Astrocyte (in vitro differentiated cells and primary cell): Measurements from ENCODE around the gene NAV2. TPM values are rescaled to one million over a fixed set of nuclear protein-coding genes. Genes with fewer than 3 reads are reported as not detected.

Experiments used
- DNase-seq: peaks from one replicate; pipeline ENCODE4 v3.0.0-alpha.2; 2010; ENCODE audit warnings: low read depth
- FAIRE-seq: peaks from 2 replicates; lab custom pipeline; 2011; peaks lifted over from hg19 to GRCh38; lab: Jason Lieb, UNC
- H2AFZ ChIP-seq: 2 replicates; pipeline ENCODE4 v1.6.0; 2012; ENCODE audit warnings: low read depth, low read length, inconsistent platforms
- H3K27ac ChIP-seq: 2 replicates; pipeline ENCODE4 v1.5.1; 2011; ENCODE audit warnings: low read depth, low read length, inconsistent platforms
- H3K27me3 ChIP-seq: 2 replicates; pipeline ENCODE4 v1.6.0; 2011; ENCODE audit warnings: low read length, inconsistent platforms; ENCODE audit not compliant: insufficient read depth
- H3K36me3 ChIP-seq: 2 replicates; pipeline ENCODE4 v1.5.1; 2011; ENCODE audit warnings: low read length, inconsistent platforms; ENCODE audit not compliant: insufficient read depth
- H3K4me1 ChIP-seq: 2 replicates; pipeline ENCODE4 v1.5.1; 2011; ENCODE audit warnings: low read length, inconsistent platforms; ENCODE audit not compliant: insufficient read depth
- H3K4me2 ChIP-seq: 2 replicates; pipeline ENCODE4 v1.6.0; 2012; ENCODE audit warnings: low read length, inconsistent platforms
- H3K4me3 ChIP-seq: 2 replicates; pipeline ENCODE4 v1.5.1; 2011; ENCODE audit warnings: low read depth, mild to moderate bottlenecking, low read length, inconsistent platforms; ENCODE audit not compliant: insufficient read depth
- H3K79me2 ChIP-seq: 2 replicates; pipeline ENCODE4 v1.6.0; 2012; ENCODE audit warnings: mild to moderate bottlenecking, low read length, inconsistent platforms; ENCODE audit not compliant: insufficient read depth
- H3K9ac ChIP-seq: 2 replicates; pipeline ENCODE4 v1.6.0; 2012; ENCODE audit warnings: mild to moderate bottlenecking, low read length, inconsistent platforms
- H3K9me3 ChIP-seq: 2 replicates; pipeline ENCODE4 v1.5.1; 2012; ENCODE audit warnings: low read depth, mild to moderate bottlenecking, low read length, inconsistent platforms; ENCODE audit not compliant: insufficient read depth
- H4K20me1 ChIP-seq: 2 replicates; pipeline ENCODE4 v1.6.0; 2012; ENCODE audit warnings: low read length, inconsistent platforms; ENCODE audit not compliant: insufficient read depth
- H3K27ac Mint-ChIP-seq: one replicate; pipeline ENCODE4 v1.8.0; 2021; ENCODE audit warnings: mild to moderate bottlenecking, mixed read lengths; ENCODE audit not compliant: unreplicated experiment
- H3K27me3 Mint-ChIP-seq: one replicate; pipeline ENCODE4 v1.8.0; 2021; ENCODE audit warnings: low read depth, mixed read lengths; ENCODE audit not compliant: unreplicated experiment
- H3K36me3 Mint-ChIP-seq: one replicate; pipeline ENCODE4 v1.8.0; 2021; ENCODE audit warnings: low read depth, mixed read lengths; ENCODE audit not compliant: unreplicated experiment
- H3K4me1 Mint-ChIP-seq: one replicate; pipeline ENCODE4 v1.8.0; 2021; ENCODE audit warnings: low read depth, mixed read lengths; ENCODE audit not compliant: unreplicated experiment
- H3K4me3 Mint-ChIP-seq: one replicate; pipeline ENCODE4 v1.8.0; 2021; ENCODE audit warnings: mild to moderate bottlenecking, moderate library complexity, mixed read lengths; ENCODE audit not compliant: unreplicated experiment
- H3K9me3 Mint-ChIP-seq: one replicate; pipeline ENCODE4 v1.8.0; 2021; ENCODE audit warnings: mild to moderate bottlenecking, mixed read lengths; ENCODE audit not compliant: unreplicated experiment
- CTCF ChIP-seq: IDR thresholded peaks from 2 replicates; pipeline ENCODE4 v1.5.1; 2011; ENCODE audit warnings: low read depth, mild to moderate bottlenecking, inconsistent platforms, low read length, moderate library complexity; ENCODE audit not compliant: insufficient read depth
- EZH2 ChIP-seq: IDR thresholded peaks from 2 replicates; pipeline ENCODE4 v1.6.1; 2012; ENCODE audit warnings: mild to moderate bottlenecking, low read length, inconsistent platforms; ENCODE audit not compliant: insufficient read depth
- total RNA-seq: library from RNA; stranded (reverse); gene quantifications from 2 replicates; pipeline ENCODE4 v1.2.1, GENCODE V29; 2021

NAV2 gene
- total RNA-seq, 1 donor from 2014 or later = 20.6 TPM

GRCh38 chr11:19718051-19718450 is 5.4 kb downstream of the NAV2 start:
- no peak overlapping the region for H3K4me3 Mint-ChIP-seq
- H3K4me1 Mint-ChIP-seq = peaks cover 14% of the 10 kb centered on the region
- no peaks in the 10 kb centered on the region for H3K36me3 ChIP-seq
- H3K27me3 Mint-ChIP-seq = peaks cover 16% of the 10 kb centered on the region
- no peak overlapping the region for H3K27ac ChIP-seq
- TF ChIP-seq EZH2 (no peak), CTCF (no peak)
- H3K4me2 ChIP-seq = no peak overlapping the region
- no peaks in the 10 kb centered on the region for H3K27me3 ChIP-seq
- H4K20me1 ChIP-seq = no peaks in the 10 kb centered on the region
- H2AFZ ChIP-seq = no peak overlapping the region
- no peak overlapping the region for H3K27ac Mint-ChIP-seq
- DNase-seq (no peak), FAIRE-seq (no peak)
- H3K4me1 ChIP-seq = peaks cover 36% of the 10 kb centered on the region
- no peaks in the 10 kb centered on the region for H3K9me3 Mint-ChIP-seq
- peaks cover 45% of the 10 kb centered on the region for H3K79me2 ChIP-seq
- no peaks in the 10 kb centered on the region for H3K9me3 ChIP-seq
- no peaks in the 10 kb centered on the region for H3K36me3 Mint-ChIP-seq
- H3K9ac ChIP-seq = no peak overlapping the region
- no peak overlapping the region for H3K4me3 ChIP-seq

GRCh38 chr11:19718951-19719350 is 6.3 kb downstream of the NAV2 start:
- Histone ChIP-seq H3K9me3 (no peaks in the 10 kb centered on the region), H3K4me1 (peaks cover 36% of the 10 kb centered on the region), H3K9ac (no peak overlapping the region), H3K36me3 (no peaks in the 10 kb centered on the region), H3K79me2 (peaks cover 36% of the 10 kb centered on the region), H3K4me3 (no peak overlapping the region), H2AFZ (no peak overlapping the region), H4K20me1 (peaks cover 4% of the 10 kb centered on the region), H3K27ac (no peak overlapping the region), H3K27me3 (no peaks in the 10 kb centered on the region), H3K4me2 (no peak overlapping the region)
- no peak for FAIRE-seq
- no peaks in the 10 kb centered on the region for H3K36me3 Mint-ChIP-seq
- H3K27ac Mint-ChIP-seq = no peak overlapping the region
- H3K27me3 Mint-ChIP-seq = peaks cover 11% of the 10 kb centered on the region
- H3K4me1 Mint-ChIP-seq = peaks cover 17% of the 10 kb centered on the region
- DNase-seq = no peak
- TF ChIP-seq CTCF = no peak
- TF ChIP-seq EZH2 = no peak
- H3K9me3 Mint-ChIP-seq = no peaks in the 10 kb centered on the region
- no peak overlapping the region for H3K4me3 Mint-ChIP-seq

- Histone ChIP-seq H3K27me3 (no peaks in the 10 kb centered on the region), H3K4me1 (peaks cover 27% of the 10 kb centered on the region), H3K4me2 (no peak overlapping the region), H2AFZ (no peak overlapping the region), H4K20me1 (peaks cover 10% of the 10 kb centered on the region), H3K9me3 (no peaks in the 10 kb centered on the region), H3K79me2 (peaks cover 32% of the 10 kb centered on the region), H3K27ac (no peak overlapping the region), H3K4me3 (no peak overlapping the region), H3K36me3 (no peaks in the 10 kb centered on the region), H3K9ac (no peak overlapping the region)
- TF ChIP-seq EZH2 = no peak
- TF ChIP-seq CTCF = no peak
- H3K4me3 Mint-ChIP-seq = no peak overlapping the region
- FAIRE-seq (no peak), DNase-seq (no peak)
- peaks cover 7% of the 10 kb centered on the region for H3K27me3 Mint-ChIP-seq
- peaks cover 14% of the 10 kb centered on the region for H3K4me1 Mint-ChIP-seq
- no peak overlapping the region for H3K27ac Mint-ChIP-seq
- no peaks in the 10 kb centered on the region for H3K9me3 Mint-ChIP-seq
- no peaks in the 10 kb centered on the region for H3K36me3 Mint-ChIP-seq
Measured at GRCh38 chr11:19719960-19720359, 7.3 kb downstream of the NAV2 start.
